HepG2 (cell line): ENCODE data around the gene ACSF3. TPM values are rescaled to one million over a fixed set of nuclear protein-coding genes. Genes with fewer than 3 reads are reported as not detected.

ENCODE experiments used
- IRX3 ChIP-seq: sonication (generic); formaldehyde crosslinking; IDR thresholded peaks from 2 replicates; pipeline ENCODE4 v1.8.1; 2023; ENCODE audit warnings: mild to moderate bottlenecking, low read depth, missing genetic modification reagents, borderline replicate concordance
- POLR2A ChIP-seq, 2 experiments: IDR thresholded peaks; 2 replicates each; pipeline ENCODE4 v1.6.1; 2011; ENCODE audit warnings: low read depth in 2 of 2, low read length in 2 of 2, mild to moderate bottlenecking in 1 of 2, moderate library complexity in 1 of 2; ENCODE audit not compliant: insufficient read depth in 1 of 2
- POLR2AphosphoS2 ChIP-seq: IDR thresholded peaks from 2 replicates; pipeline ENCODE4 v1.6.1; 2011; ENCODE audit warnings: low read depth, low read length, improper control_type of control experiment
- POLR2G ChIP-seq: fragments of 200-400 bp; formaldehyde crosslinking; IDR thresholded peaks from 2 replicates; pipeline ENCODE4 v1.6.1; 2018; ENCODE audit warnings: mild to moderate bottlenecking, low read depth, low read length, moderate library complexity
- RFX5 ChIP-seq: IDR thresholded peaks from 2 replicates; pipeline ENCODE4 v1.6.1; 2011; ENCODE audit warnings: low read depth, low read length, improper control_type of control experiment
- ZNF441 ChIP-seq: sonication (generic); formaldehyde crosslinking; IDR thresholded peaks from 2 replicates; pipeline ENCODE4 v1.7.0; 2021; ENCODE audit warnings: missing genetic modification reagents, borderline replicate concordance
- ZNF616 ChIP-seq: sonication (generic); formaldehyde crosslinking; IDR thresholded peaks from 2 replicates; pipeline ENCODE4 v1.5.0; 2020; ENCODE audit warnings: low read depth, mild to moderate bottlenecking, missing genetic modification reagents
- ZSCAN31 ChIP-seq: sonication (generic); formaldehyde crosslinking; IDR thresholded peaks from 2 replicates; pipeline ENCODE4 v1.5.0; 2020; ENCODE audit warnings: low read depth, mild to moderate bottlenecking, missing genetic modification reagents
- polyA plus RNA-seq, 8 experiments: library from polyadenylated mRNA; depleted of rRNA in 3 of 8; stranded (reverse) in 7 of 8; unstranded in 1 of 8; fragments of >200 nt; fragmentation: Illumina TruSeq in 4 of 8; extraction: Trizol in 4 of 8; gene quantifications; 2 replicates each; pipeline versions ENCODE4 v1.2.1 to v1.2.3, GENCODE V29; 2011 to 2016; ENCODE audit warnings: low read depth in 4 of 8, missing spikeins in 1 of 8, mixed read lengths in 1 of 8; ENCODE audit not compliant: insufficient read depth in 1 of 8
- total RNA-seq, 5 experiments: library from RNA; depleted of rRNA; stranded (reverse); fragments of >200 nt; fragmentation: Illumina TruSeq; extraction: Trizol; gene quantifications; 2 replicates each; pipeline ENCODE4 v1.2.3, GENCODE V29; 2016; ENCODE audit warnings: low read depth in 1 of 5
- TF ChIP-seq, protein P1 (sequence below): sonication (generic); formaldehyde crosslinking; IDR thresholded peaks from 2 replicates; pipeline ENCODE4 v1.4.0; 2020; ENCODE audit warnings: mild to moderate bottlenecking, missing genetic modification reagents
- TF ChIP-seq, protein P2 (sequence below): IDR thresholded peaks from 2 replicates; pipeline ENCODE4 v1.6.1; 2016; ENCODE audit warnings: low read depth, missing genetic modification reagents, missing compliant biosample characterization
- TF ChIP-seq, protein P3 (sequence below): sonication (generic); formaldehyde crosslinking; IDR thresholded peaks from 2 replicates; pipeline ENCODE4 v1.9.0; 2021; ENCODE audit warnings: mild to moderate bottlenecking, missing genetic modification reagents

Gene ACSF3
- total and polyA plus RNA-seq, 2 of the 13 experiments (the other 11 are each of a cell fraction or from before 2014, with no cell fraction given), result 14.9 to 30.6 TPM

DNA sequence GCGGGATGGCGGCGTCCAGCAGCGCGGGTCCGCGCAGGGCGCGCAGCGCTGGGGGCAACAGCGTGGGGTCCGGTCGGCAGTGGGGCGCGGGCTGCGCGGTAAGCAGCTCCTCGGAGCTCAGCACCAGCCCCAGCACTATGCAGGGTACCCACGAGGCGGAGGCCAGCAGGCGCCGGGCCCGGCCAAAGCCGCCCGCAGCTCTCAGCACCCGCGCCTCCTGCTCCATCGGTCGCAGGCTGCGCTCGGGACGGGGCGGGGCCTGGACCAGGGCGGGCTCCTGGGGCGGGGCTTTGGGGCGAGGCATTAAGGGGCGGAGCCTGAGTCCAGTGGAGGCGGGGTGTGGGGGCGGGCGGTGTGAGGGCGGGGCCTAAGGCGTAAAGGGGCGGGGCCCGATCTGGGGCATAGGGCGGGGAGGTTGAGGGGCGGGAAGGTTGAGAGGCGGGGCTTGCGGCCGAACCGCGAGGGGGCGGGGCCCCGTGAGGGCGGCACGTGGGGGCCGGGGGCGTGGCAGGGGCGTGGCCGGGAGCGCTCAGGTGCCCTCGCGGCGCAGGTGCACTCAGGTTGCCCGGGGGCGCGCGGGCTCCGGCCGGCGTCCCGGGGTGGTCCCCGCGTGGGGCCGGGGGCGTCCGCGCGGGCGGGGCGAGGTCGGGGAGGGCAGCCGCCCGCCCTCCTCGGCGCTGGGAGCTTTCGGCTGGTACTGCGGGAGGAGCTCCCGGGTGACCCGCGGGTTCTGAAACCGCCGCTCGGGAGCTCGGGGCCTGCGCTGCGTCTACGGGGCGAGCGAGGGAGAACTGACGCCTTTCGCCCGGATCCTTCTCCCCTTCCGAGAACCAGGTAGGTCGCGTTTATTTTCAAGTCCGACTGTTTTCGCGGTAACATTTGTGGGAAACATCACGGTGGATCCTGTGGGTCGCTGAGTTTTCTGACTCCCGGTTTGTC is 108.1 kb downstream of the ACSF3 start (continued):
- TF ChIP-seq, protein P1, sequence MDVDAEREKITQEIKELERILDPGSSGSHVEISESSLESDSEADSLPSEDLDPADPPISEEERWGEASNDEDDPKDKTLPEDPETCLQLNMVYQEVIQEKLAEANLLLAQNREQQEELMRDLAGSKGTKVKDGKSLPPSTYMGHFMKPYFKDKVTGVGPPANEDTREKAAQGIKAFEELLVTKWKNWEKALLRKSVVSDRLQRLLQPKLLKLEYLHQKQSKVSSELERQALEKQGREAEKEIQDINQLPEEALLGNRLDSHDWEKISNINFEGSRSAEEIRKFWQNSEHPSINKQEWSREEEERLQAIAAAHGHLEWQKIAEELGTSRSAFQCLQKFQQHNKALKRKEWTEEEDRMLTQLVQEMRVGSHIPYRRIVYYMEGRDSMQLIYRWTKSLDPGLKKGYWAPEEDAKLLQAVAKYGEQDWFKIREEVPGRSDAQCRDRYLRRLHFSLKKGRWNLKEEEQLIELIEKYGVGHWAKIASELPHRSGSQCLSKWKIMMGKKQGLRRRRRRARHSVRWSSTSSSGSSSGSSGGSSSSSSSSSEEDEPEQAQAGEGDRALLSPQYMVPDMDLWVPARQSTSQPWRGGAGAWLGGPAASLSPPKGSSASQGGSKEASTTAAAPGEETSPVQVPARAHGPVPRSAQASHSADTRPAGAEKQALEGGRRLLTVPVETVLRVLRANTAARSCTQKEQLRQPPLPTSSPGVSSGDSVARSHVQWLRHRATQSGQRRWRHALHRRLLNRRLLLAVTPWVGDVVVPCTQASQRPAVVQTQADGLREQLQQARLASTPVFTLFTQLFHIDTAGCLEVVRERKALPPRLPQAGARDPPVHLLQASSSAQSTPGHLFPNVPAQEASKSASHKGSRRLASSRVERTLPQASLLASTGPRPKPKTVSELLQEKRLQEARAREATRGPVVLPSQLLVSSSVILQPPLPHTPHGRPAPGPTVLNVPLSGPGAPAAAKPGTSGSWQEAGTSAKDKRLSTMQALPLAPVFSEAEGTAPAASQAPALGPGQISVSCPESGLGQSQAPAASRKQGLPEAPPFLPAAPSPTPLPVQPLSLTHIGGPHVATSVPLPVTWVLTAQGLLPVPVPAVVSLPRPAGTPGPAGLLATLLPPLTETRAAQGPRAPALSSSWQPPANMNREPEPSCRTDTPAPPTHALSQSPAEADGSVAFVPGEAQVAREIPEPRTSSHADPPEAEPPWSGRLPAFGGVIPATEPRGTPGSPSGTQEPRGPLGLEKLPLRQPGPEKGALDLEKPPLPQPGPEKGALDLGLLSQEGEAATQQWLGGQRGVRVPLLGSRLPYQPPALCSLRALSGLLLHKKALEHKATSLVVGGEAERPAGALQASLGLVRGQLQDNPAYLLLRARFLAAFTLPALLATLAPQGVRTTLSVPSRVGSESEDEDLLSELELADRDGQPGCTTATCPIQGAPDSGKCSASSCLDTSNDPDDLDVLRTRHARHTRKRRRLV (CRISPR knock-in tag), result no peak
- no peak for TF ChIP-seq RFX5
- TF ChIP-seq POLR2AphosphoS2, result no peak
- no peak for TF ChIP-seq IRX3 (CRISPR knock-in tag)
- TF ChIP-seq POLR2G, result peak; percentile 82
- no peak for TF ChIP-seq ZSCAN31 (CRISPR knock-in tag)
- TF ChIP-seq POLR2A (IDR thresholded peaks at IDR 0.05; ENCODE audit: insufficient read depth in 1 of 2, low read depth in 2 of 2, low read length in 2 of 2), result peak in 1 of 2 experiments; percentile 91; a peak in 2 of 4 replicates
- TF ChIP-seq ZNF616 (CRISPR knock-in tag), result 0 out of 2 replicates have a peak, but pooled peaks have one; percentile 24
- TF ChIP-seq, protein P2, sequence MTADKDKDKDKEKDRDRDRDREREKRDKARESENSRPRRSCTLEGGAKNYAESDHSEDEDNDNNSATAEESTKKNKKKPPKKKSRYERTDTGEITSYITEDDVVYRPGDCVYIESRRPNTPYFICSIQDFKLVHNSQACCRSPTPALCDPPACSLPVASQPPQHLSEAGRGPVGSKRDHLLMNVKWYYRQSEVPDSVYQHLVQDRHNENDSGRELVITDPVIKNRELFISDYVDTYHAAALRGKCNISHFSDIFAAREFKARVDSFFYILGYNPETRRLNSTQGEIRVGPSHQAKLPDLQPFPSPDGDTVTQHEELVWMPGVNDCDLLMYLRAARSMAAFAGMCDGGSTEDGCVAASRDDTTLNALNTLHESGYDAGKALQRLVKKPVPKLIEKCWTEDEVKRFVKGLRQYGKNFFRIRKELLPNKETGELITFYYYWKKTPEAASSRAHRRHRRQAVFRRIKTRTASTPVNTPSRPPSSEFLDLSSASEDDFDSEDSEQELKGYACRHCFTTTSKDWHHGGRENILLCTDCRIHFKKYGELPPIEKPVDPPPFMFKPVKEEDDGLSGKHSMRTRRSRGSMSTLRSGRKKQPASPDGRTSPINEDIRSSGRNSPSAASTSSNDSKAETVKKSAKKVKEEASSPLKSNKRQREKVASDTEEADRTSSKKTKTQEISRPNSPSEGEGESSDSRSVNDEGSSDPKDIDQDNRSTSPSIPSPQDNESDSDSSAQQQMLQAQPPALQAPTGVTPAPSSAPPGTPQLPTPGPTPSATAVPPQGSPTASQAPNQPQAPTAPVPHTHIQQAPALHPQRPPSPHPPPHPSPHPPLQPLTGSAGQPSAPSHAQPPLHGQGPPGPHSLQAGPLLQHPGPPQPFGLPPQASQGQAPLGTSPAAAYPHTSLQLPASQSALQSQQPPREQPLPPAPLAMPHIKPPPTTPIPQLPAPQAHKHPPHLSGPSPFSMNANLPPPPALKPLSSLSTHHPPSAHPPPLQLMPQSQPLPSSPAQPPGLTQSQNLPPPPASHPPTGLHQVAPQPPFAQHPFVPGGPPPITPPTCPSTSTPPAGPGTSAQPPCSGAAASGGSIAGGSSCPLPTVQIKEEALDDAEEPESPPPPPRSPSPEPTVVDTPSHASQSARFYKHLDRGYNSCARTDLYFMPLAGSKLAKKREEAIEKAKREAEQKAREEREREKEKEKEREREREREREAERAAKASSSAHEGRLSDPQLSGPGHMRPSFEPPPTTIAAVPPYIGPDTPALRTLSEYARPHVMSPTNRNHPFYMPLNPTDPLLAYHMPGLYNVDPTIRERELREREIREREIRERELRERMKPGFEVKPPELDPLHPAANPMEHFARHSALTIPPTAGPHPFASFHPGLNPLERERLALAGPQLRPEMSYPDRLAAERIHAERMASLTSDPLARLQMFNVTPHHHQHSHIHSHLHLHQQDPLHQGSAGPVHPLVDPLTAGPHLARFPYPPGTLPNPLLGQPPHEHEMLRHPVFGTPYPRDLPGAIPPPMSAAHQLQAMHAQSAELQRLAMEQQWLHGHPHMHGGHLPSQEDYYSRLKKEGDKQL, result no peak
- no peak for TF ChIP-seq ZNF441 (CRISPR knock-in tag)
- TF ChIP-seq, protein P3, sequence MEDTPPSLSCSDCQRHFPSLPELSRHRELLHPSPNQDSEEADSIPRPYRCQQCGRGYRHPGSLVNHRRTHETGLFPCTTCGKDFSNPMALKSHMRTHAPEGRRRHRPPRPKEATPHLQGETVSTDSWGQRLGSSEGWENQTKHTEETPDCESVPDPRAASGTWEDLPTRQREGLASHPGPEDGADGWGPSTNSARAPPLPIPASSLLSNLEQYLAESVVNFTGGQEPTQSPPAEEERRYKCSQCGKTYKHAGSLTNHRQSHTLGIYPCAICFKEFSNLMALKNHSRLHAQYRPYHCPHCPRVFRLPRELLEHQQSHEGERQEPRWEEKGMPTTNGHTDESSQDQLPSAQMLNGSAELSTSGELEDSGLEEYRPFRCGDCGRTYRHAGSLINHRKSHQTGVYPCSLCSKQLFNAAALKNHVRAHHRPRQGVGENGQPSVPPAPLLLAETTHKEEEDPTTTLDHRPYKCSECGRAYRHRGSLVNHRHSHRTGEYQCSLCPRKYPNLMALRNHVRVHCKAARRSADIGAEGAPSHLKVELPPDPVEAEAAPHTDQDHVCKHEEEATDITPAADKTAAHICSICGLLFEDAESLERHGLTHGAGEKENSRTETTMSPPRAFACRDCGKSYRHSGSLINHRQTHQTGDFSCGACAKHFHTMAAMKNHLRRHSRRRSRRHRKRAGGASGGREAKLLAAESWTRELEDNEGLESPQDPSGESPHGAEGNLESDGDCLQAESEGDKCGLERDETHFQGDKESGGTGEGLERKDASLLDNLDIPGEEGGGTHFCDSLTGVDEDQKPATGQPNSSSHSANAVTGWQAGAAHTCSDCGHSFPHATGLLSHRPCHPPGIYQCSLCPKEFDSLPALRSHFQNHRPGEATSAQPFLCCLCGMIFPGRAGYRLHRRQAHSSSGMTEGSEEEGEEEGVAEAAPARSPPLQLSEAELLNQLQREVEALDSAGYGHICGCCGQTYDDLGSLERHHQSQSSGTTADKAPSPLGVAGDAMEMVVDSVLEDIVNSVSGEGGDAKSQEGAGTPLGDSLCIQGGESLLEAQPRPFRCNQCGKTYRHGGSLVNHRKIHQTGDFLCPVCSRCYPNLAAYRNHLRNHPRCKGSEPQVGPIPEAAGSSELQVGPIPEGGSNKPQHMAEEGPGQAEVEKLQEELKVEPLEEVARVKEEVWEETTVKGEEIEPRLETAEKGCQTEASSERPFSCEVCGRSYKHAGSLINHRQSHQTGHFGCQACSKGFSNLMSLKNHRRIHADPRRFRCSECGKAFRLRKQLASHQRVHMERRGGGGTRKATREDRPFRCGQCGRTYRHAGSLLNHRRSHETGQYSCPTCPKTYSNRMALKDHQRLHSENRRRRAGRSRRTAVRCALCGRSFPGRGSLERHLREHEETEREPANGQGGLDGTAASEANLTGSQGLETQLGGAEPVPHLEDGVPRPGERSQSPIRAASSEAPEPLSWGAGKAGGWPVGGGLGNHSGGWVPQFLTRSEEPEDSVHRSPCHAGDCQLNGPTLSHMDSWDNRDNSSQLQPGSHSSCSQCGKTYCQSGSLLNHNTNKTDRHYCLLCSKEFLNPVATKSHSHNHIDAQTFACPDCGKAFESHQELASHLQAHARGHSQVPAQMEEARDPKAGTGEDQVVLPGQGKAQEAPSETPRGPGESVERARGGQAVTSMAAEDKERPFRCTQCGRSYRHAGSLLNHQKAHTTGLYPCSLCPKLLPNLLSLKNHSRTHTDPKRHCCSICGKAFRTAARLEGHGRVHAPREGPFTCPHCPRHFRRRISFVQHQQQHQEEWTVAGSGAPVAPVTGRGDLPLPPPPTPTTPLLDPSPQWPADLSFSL, result no peak
